Neural progenitor cell (in vitro differentiated cells): ENCODE measurements around the gene MAJIN. TPM values are rescaled to one million over a fixed set of nuclear protein-coding genes. Genes with fewer than 3 reads are reported as not detected.

Experiments
- DNase-seq: peaks from one replicate; pipeline ENCODE4 v3.0.0-alpha.2; 2016; ENCODE audit warnings: low spot score
- H2AFZ ChIP-seq: fragments of 200-600 bp; sonication (generic); replicated peaks from 2 replicates; pipeline ENCODE4 v1.6.1; 2016; ENCODE audit warnings: antibody characterized with exemption
- H3F3A ChIP-seq: fragments of 200-600 bp; sonication (generic); 2 replicates; pipeline ENCODE4 v1.6.1; 2016; ENCODE audit warnings: antibody characterized with exemption, low read depth
- H3K27ac ChIP-seq: fragments of 200-600 bp; sonication (generic); 2 replicates; pipeline ENCODE4 v1.5.1; 2016; ENCODE audit warnings: mild to moderate bottlenecking
- H3K27me3 ChIP-seq: fragments of 200-600 bp; sonication (generic); 2 replicates; pipeline ENCODE4 v1.6.1; 2016; ENCODE audit warnings: mild to moderate bottlenecking, moderate library complexity
- H3K36me3 ChIP-seq: fragments of 200-600 bp; sonication (generic); 2 replicates; pipeline ENCODE4 v1.5.1; 2016
- H3K4me1 ChIP-seq: fragments of 200-600 bp; sonication (generic); 2 replicates; pipeline ENCODE4 v1.6.1; 2016; ENCODE audit warnings: mixed run types
- H3K4me2 ChIP-seq: fragments of 200-600 bp; sonication (generic); 2 replicates; pipeline ENCODE4 v1.6.1; 2016
- H3K4me3 ChIP-seq: fragments of 200-600 bp; sonication (generic); 2 replicates; pipeline ENCODE4 v1.5.1; 2016
- H3K79me2 ChIP-seq: fragments of 200-600 bp; sonication (generic); 2 replicates; pipeline ENCODE4 v1.6.1; 2016; ENCODE audit warnings: low read depth
- H3K9ac ChIP-seq: fragments of 200-600 bp; sonication (generic); 2 replicates; pipeline ENCODE4 v1.6.1; 2016
- H3K9me3 ChIP-seq: fragments of 200-600 bp; sonication (generic); 2 replicates; pipeline ENCODE4 v1.5.1; 2016; ENCODE audit warnings: low read depth
- H4K20me1 ChIP-seq: fragments of 200-600 bp; sonication (generic); 2 replicates; pipeline ENCODE4 v1.6.1; 2016; ENCODE audit warnings: low read depth
- H3K27ac Mint-ChIP-seq: 3 replicates; pipeline ENCODE4 v1.8.0; 2021; ENCODE audit warnings: mixed read lengths
- H3K27me3 Mint-ChIP-seq: 2 replicates; pipeline ENCODE4 v1.8.0; 2022; ENCODE audit warnings: low read depth, mild to moderate bottlenecking, inconsistent platforms, moderate library complexity, mixed read lengths; ENCODE audit not compliant: insufficient read depth
- H3K36me3 Mint-ChIP-seq: 3 replicates; pipeline ENCODE4 v1.8.0; 2021; ENCODE audit warnings: mixed read lengths
- H3K4me1 Mint-ChIP-seq: 3 replicates; pipeline ENCODE4 v1.8.0; 2021; ENCODE audit warnings: mixed read lengths
- H3K4me3 Mint-ChIP-seq: 3 replicates; pipeline ENCODE4 v1.8.0; 2021; ENCODE audit warnings: mild to moderate bottlenecking, moderate library complexity, mixed read lengths
- H3K9me3 Mint-ChIP-seq: 3 replicates; pipeline ENCODE4 v1.8.0; 2020; ENCODE audit warnings: mixed read lengths
- EZH2 ChIP-seq: fragments of 200-600 bp; sonication (generic); IDR thresholded peaks from 2 replicates; pipeline ENCODE4 v1.6.1; 2017; ENCODE audit warnings: antibody characterized with exemption, mild to moderate bottlenecking, moderate library complexity
- EZH2phosphoT487 ChIP-seq: fragments of 200-600 bp; sonication (generic); IDR thresholded peaks from 2 replicates; pipeline ENCODE4 v1.6.1; 2017; ENCODE audit warnings: antibody characterized with exemption
- total RNA-seq: library from RNA; depleted of rRNA; stranded (reverse); fragments of >200 nt; gene quantifications from 2 replicates; pipeline ENCODE4 v1.2.3, GENCODE V29; 2015; ENCODE audit warnings: low replicate concordance
- TF ChIP-seq, protein P1 (sequence below): fragments of 200-600 bp; sonication (generic); IDR thresholded peaks from 2 replicates; pipeline ENCODE4 v1.5.1; 2017; ENCODE audit warnings: antibody characterized with exemption, mild to moderate bottlenecking

Gene MAJIN
- total RNA-seq, 1 donor from 2014 or later: not detected

DNA sequence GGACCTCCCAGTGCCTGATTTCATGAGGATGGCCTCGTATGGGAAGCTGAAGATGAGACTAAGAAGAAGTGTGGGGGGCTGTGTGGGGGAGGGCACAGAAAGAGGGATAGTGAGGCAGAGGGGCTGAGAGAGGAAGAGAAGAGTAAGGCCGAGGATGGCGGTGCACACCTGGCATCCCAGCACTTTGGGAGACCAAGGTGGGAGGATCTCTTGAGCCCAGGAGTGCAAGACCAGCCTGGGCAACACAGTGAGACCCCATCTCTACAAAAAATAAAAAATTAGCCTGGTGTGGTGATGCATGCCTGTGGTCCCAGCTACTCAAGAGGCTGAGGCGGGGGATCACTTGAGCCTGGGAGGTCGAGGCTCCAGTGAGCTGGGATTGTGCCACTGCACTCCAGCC lies 80.0 kb downstream of the MAJIN start:
- H3F3A ChIP-seq: peaks cover 3% of the 10 kb centered on the region
- no peaks in the 10 kb centered on the region for H3K9me3 ChIP-seq
- H3K4me3 ChIP-seq: no peak overlapping the region
- Mint-ChIP-seq H3K4me3 (peak overlapping the region; percentile 14), H3K4me1 (peaks cover 12% of the 10 kb centered on the region), H3K27me3 (peaks cover 5% of the 10 kb centered on the region), H3K27ac (peak overlapping the region; percentile 77), H3K9me3 (no peaks in the 10 kb centered on the region), H3K36me3 (no peaks in the 10 kb centered on the region)
- DNase-seq: no peak
- H3K36me3 ChIP-seq: no peaks in the 10 kb centered on the region
- peaks cover 12% of the 10 kb centered on the region for H3K4me1 ChIP-seq
- no peak overlapping the region for H3K9ac ChIP-seq
- H3K4me2 ChIP-seq: no peak overlapping the region
- no peaks in the 10 kb centered on the region for H3K79me2 ChIP-seq
- no peak overlapping the region for H2AFZ ChIP-seq
- H4K20me1 ChIP-seq: peaks cover 5% of the 10 kb centered on the region
- no peaks in the 10 kb centered on the region for H3K27me3 ChIP-seq
- TF ChIP-seq EZH2 (no peak), EZH2phosphoT487 (no peak)
- TF ChIP-seq, protein P1, sequence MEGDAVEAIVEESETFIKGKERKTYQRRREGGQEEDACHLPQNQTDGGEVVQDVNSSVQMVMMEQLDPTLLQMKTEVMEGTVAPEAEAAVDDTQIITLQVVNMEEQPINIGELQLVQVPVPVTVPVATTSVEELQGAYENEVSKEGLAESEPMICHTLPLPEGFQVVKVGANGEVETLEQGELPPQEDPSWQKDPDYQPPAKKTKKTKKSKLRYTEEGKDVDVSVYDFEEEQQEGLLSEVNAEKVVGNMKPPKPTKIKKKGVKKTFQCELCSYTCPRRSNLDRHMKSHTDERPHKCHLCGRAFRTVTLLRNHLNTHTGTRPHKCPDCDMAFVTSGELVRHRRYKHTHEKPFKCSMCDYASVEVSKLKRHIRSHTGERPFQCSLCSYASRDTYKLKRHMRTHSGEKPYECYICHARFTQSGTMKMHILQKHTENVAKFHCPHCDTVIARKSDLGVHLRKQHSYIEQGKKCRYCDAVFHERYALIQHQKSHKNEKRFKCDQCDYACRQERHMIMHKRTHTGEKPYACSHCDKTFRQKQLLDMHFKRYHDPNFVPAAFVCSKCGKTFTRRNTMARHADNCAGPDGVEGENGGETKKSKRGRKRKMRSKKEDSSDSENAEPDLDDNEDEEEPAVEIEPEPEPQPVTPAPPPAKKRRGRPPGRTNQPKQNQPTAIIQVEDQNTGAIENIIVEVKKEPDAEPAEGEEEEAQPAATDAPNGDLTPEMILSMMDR: no peak
- no peak overlapping the region for H3K27ac ChIP-seq

GRCh38 chr11:64891215-64891848 lies 80.6 kb downstream of the MAJIN start:
- no peaks in the 10 kb centered on the region for H3K27me3 ChIP-seq
- Mint-ChIP-seq H3K4me3 (no peak overlapping the region), H3K27ac (no peak overlapping the region)

DNA sequence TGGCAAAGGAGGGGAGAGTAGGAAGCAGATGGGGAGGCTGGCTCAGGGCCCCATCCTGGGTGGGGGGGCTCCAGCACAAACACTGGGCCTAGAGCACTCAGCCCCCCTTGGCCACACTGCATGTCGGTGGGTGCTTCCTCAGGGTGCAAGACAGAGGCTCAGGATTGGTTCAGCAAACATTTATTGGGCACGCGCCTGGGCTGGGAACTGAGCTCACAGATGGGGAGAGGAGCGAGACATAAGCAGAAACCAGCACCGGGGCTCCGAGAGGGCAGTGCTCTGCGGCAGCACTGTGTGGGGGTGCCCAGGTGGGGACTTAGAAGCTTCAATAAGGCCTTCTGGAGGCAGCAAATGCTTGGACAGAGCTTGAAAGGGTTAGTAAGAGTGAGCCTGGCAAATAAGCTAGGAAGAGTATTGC lies 81.4 kb downstream of the MAJIN start:
- no peaks in the 10 kb centered on the region for H3K9me3 ChIP-seq
- peaks cover 12% of the 10 kb centered on the region for H3K4me1 Mint-ChIP-seq
- no peaks in the 10 kb centered on the region for H3K36me3 Mint-ChIP-seq
- H3K27me3 Mint-ChIP-seq: peaks cover 5% of the 10 kb centered on the region
- H3K4me1 ChIP-seq: peaks cover 12% of the 10 kb centered on the region
- H3K9ac ChIP-seq: no peak overlapping the region
- no peak for DNase-seq
- H3K27ac Mint-ChIP-seq: peak overlapping the region; percentile 50
- H4K20me1 ChIP-seq: peaks cover 5% of the 10 kb centered on the region
- no peaks in the 10 kb centered on the region for H3K36me3 ChIP-seq
- H3K4me2 ChIP-seq: no peak overlapping the region
- no peaks in the 10 kb centered on the region for H3K79me2 ChIP-seq
- H3K4me3 ChIP-seq: no peak overlapping the region
- H3K27ac ChIP-seq: no peak overlapping the region
- peaks cover 3% of the 10 kb centered on the region for H3F3A ChIP-seq
- no peaks in the 10 kb centered on the region for H3K9me3 Mint-ChIP-seq
- no peak overlapping the region for H3K4me3 Mint-ChIP-seq
- no peak overlapping the region for H2AFZ ChIP-seq
- no peak for TF ChIP-seq EZH2
- TF ChIP-seq, protein P1: no peak
- no peak for TF ChIP-seq EZH2phosphoT487
- H3K27me3 ChIP-seq: no peaks in the 10 kb centered on the region

More at GRCh38 chr11:64891215-64891848, 80.6 kb downstream of the MAJIN start:
- Histone ChIP-seq H3K79me2 (no peaks in the 10 kb centered on the region), H3K4me3 (no peak overlapping the region), H2AFZ (no peak overlapping the region), H4K20me1 (peaks cover 5% of the 10 kb centered on the region), H3K36me3 (no peaks in the 10 kb centered on the region), H3K27ac (no peak overlapping the region), H3K4me2 (no peak overlapping the region), H3F3A (peaks cover 3% of the 10 kb centered on the region), H3K4me1 (peaks cover 12% of the 10 kb centered on the region), H3K9me3 (no peaks in the 10 kb centered on the region), H3K9ac (no peak overlapping the region)
- TF ChIP-seq, protein P1: no peak
- no peak for TF ChIP-seq EZH2phosphoT487
- no peak for TF ChIP-seq EZH2
- H3K9me3 Mint-ChIP-seq: no peaks in the 10 kb centered on the region
- peaks cover 12% of the 10 kb centered on the region for H3K4me1 Mint-ChIP-seq
- peaks cover 5% of the 10 kb centered on the region for H3K27me3 Mint-ChIP-seq
- no peak for DNase-seq
- H3K36me3 Mint-ChIP-seq: no peaks in the 10 kb centered on the region
